IPS-18c (cell line): ENCODE data around the gene TNFRSF9.

Experiments
- H3K4me3 ChIP-seq: 2 replicates; pipeline ENCODE4 v1.7.0; 2013; ENCODE audit warnings: low read depth, mild to moderate bottlenecking, low read length, moderate library complexity; ENCODE audit not compliant: insufficient read depth
- H3K9me3 ChIP-seq: one replicate; pipeline ENCODE4 v1.6.1; 2013; ENCODE audit warnings: mild to moderate bottlenecking, low read length, moderate library complexity; ENCODE audit not compliant: control insufficient read depth, insufficient read depth

The TNFRSF9 gene

GRCh38 chr1:7865978-7866377 lies 74.7 kb downstream of the TNFRSF9 start:
- no peaks in the 10 kb centered on the region for H3K9me3 ChIP-seq
- no peak overlapping the region for H3K4me3 ChIP-seq
